Thymus (tissue), 14 donors: ENCODE measurements around the gene ZNF839. TPM values are rescaled to one million over a fixed set of nuclear protein-coding genes. Genes with fewer than 3 reads are reported as not detected.

Experiments
- DNase-seq, 9 donors: peaks; one replicate each; pipeline ENCODE4 v3.0.0-alpha.2; 2013; ENCODE audit warnings: low spot score in 9 of 9, low read depth in 6 of 9, missing footprints in 1 of 9
- H3K27ac ChIP-seq, 2 donors: one replicate each; pipeline ENCODE4 v1.5.1; 2013; ENCODE audit warnings: control low read depth in 1 of 2, low read depth in 1 of 2, low read length in 1 of 2, mild to moderate bottlenecking in 1 of 2, moderate library complexity in 1 of 2
- H3K27me3 ChIP-seq, 2 donors: one replicate each; pipeline ENCODE4 v1.5.1; 2013; ENCODE audit warnings: low read length in 1 of 2; ENCODE audit not compliant: control insufficient read depth in 2 of 2, insufficient read depth in 1 of 2
- H3K36me3 ChIP-seq, 2 donors: one replicate each; pipeline ENCODE4 v1.5.1; 2013; ENCODE audit warnings: low read length in 1 of 2, mild to moderate bottlenecking in 1 of 2, moderate library complexity in 1 of 2; ENCODE audit not compliant: control insufficient read depth in 2 of 2, insufficient read depth in 2 of 2
- H3K4me1 ChIP-seq, 2 donors: one replicate each; pipeline ENCODE4 v1.5.1; 2013; ENCODE audit warnings: low read length in 2 of 2; ENCODE audit not compliant: control insufficient read depth in 2 of 2, insufficient read depth in 2 of 2
- H3K4me3 ChIP-seq, 2 donors: one replicate each; pipeline ENCODE4 v1.5.1; 2013; ENCODE audit warnings: low read length in 2 of 2, control low read depth in 1 of 2, mild to moderate bottlenecking in 1 of 2
- H3K9me3 ChIP-seq, 2 donors: one replicate each; pipeline ENCODE4 v1.5.1; 2013; ENCODE audit warnings: low read length in 1 of 2, mild to moderate bottlenecking in 1 of 2; ENCODE audit not compliant: control insufficient read depth in 2 of 2, insufficient read depth in 1 of 2
- WGBS: extraction: QIAGEN DNeasy Blood & Tissue Kit; methylation state at CpG from one replicate; pipeline ENCODE4 v1.1.7; 2013; 5-methylcytosine and 5-hydroxymethylcytosine counted together
- long read RNA-seq, 10 donors: transcript quantifications; one replicate each; lab custom pipeline, GENCODE V29; 2026
- polyA plus RNA-seq: library from polyadenylated mRNA; stranded (reverse); fragments of 200-250 nt; gene quantifications from one replicate; pipeline ENCODE4 v1.2.3, GENCODE V29; 2013
- total RNA-seq: library from RNA; stranded (reverse); fragments of 120-200 nt; gene quantifications from one replicate; pipeline ENCODE4 v1.2.4, GENCODE V29; 2013
- donor health status: healthy.

Gene ZNF839
- total RNA-seq (8.3 TPM), polyA plus RNA-seq (18.8 TPM)
- long read RNA-seq, donor 1, result 0 reads
- long read RNA-seq, donor 2, result 0 reads
- long read RNA-seq, donor 3, result 0 reads
- long read RNA-seq, donor 4, partial matches to known transcripts, result 0 of 1 reads
- long read RNA-seq, donor 4, other reads (novel, unspliced or antisense), result 0 of 1 reads
- long read RNA-seq, donor 5, result 0 reads
- long read RNA-seq, donor 6, result 0 reads
- long read RNA-seq, donor 7, result 0 reads
- long read RNA-seq, donor 8, result 0 reads
- long read RNA-seq, donor 9, result 0 reads
- long read RNA-seq, donor 10, partial matches to known transcripts, result 0 of 1 reads
- long read RNA-seq, donor 10, other reads (novel, unspliced or antisense), result 0 of 1 reads

DNA sequence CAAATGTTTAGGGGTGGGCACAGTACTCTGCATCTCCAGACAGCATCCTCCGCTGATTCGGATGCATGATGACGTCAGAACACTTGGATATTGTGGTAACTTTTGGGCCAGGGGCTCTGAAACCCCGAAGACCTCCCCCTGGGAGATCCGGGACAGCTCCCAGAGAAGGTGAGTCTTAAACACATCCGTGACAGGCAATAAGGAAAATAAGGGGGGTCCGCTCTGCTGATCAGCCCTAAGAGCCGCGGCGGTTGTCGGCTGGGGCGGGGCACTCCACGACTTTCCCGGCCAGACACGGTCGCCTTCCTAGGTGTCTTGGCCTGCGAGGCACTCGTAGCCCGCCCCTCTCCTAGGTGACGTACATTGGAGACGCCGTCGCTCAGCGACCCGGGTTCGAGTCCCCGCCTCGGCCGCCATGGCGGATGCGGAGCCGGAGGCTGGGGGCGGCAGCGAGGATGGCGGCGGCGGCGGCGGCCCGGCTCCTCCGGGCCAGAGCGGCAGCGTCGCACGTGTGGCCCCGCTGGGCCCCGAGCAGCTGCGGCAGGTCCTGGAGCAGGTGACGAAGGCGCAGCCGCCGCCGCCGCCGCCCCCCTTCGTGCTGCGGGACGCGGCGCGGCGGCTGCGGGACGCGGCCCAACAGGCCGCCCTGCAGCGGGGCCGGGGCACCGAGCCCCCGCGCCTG is at the start of gene ZNF839:
ZNF839 (plus strand) TSS at position 396 of the 682 bp plus-strand sequence; CDS start at position 416, 20 bp downstream.
- peak; percentile 64 to 93 (median 81) for DNase-seq
- Histone ChIP-seq H3K4me3 (peak within 1 kb of the TSS; percentile 78 to 84), H3K27ac (peak within 1 kb of the TSS; percentile 89 to 94), H3K36me3 (no peaks in the 10 kb centered on the region), H3K4me1 (peaks cover 13 to 42% of the 10 kb centered on the region in 2 donors), H3K9me3 (peaks cover 0 to 4% of the 10 kb centered on the region in 2 donors), H3K27me3 (peaks cover 0 to 10% of the 10 kb centered on the region in 2 donors)
- under 1% methylated on average over 71 of the region's 71 CpGs for WGBS

DNA sequence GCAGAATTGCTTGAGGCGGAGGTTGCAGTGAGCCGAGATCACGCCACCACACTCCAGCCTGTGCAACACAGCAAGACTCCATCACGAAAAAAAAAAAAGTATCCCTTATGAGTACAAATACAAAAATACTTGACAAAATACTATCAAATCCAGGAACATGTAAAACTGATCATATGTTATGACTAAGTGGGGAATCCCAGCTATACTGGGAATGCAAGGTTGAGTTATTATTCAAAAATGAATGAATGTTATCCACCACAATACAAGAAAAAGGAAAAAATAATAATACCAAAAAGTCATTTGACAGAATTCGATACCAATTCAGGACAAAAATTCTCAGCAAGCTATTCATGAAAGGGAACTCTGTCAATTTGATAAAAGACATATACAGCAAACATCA is 47.2 kb upstream of the ZNF839 start:
- Histone ChIP-seq H3K4me1 (no peaks in the 10 kb centered on the region), H3K27me3 (no peaks in the 10 kb centered on the region), H3K4me3 (no peak overlapping the region), H3K9me3 (no peaks in the 10 kb centered on the region), H3K36me3 (no peaks in the 10 kb centered on the region), H3K27ac (no peak overlapping the region)
- 97% methylated on average over 5 of the region's 5 CpGs for WGBS
- no peak for DNase-seq

DNA sequence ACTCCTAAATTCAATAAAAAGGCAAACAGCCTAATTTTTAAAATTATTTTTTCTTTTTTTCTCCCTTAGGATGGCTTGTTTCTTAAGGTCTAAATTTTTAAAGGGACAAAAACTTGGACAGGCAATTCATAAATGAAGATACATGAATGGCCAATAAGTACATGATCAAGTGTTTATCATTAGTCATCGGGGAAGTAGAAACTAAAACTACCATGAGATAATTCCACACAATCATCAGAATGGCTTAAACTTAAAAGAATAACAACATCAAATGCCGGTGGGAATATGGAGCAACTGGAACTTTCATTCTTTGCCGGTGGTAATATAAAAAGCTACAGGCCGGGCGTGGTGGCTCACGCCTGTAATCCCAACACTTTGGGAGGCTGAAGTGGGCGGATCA is 43.7 kb upstream of the ZNF839 start:
- no peaks in the 10 kb centered on the region for H3K4me1 ChIP-seq
- no peak overlapping the region for H3K27ac ChIP-seq
- no peaks in the 10 kb centered on the region for H3K36me3 ChIP-seq
- no peaks in the 10 kb centered on the region for H3K27me3 ChIP-seq
- H3K9me3 ChIP-seq, result no peaks in the 10 kb centered on the region
- H3K4me3 ChIP-seq, result no peak overlapping the region
- WGBS, result 99% methylated on average over 7 of the region's 7 CpGs
- DNase-seq, result no peak

DNA sequence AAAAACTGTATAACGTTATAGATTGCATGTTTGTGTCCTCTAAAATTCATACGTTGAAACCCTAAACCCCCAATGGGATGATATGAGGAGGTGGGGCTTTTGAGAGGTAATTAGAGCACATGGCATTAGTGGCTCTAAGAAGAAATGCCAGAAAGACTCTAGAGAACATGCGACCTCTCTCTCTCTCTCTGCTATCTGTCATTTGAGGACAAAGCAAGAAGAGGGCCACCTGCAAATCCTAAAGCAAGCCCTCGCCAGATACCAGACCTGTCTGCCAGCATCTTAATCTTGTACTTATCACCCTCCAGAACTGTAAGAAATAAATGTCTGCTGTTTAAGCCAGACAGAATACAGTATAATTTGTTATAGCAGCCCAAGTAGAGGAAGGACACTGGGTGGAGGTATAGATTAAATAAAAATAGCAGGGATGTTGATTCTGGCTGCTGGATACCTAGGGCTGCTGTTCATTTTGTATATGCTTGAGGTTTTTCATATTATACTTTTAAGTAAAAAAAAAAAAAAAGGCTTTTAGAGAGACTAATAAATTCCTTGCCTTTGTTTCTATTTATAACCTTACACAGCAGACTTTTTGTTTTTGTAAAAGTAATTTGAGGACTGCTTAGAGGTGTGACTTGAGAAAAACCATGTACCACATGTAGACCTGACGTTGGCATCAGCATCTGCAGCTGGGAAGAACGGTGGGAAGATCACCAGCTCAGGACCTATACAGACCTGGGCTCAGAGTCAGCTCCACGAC is 41.5 kb upstream of the ZNF839 start:
- Histone ChIP-seq H3K27ac (no peak overlapping the region), H3K4me3 (no peak overlapping the region), H3K27me3 (no peaks in the 10 kb centered on the region), H3K9me3 (no peaks in the 10 kb centered on the region), H3K4me1 (no peaks in the 10 kb centered on the region), H3K36me3 (no peaks in the 10 kb centered on the region)
- DNase-seq, result no peak
- WGBS, result 92% methylated on average over 7 of the region's 7 CpGs

DNA sequence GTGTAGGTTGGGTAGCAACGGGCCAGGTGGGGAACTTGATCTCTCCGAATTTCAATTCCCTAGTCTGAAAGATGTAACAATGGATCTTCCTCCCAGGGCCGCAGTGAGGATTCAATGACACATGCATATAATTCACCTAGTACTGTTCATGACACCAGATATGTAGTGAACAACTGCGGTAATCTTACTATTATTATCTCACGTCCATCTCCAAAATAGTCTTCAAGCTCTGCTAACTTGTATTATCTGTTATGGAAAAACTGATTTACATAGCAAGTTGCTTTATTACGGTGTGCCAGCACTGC is 41.0 kb upstream of the ZNF839 start:
- Histone ChIP-seq H3K27me3 (no peaks in the 10 kb centered on the region), H3K27ac (no peak overlapping the region), H3K36me3 (no peaks in the 10 kb centered on the region), H3K9me3 (no peaks in the 10 kb centered on the region), H3K4me1 (no peaks in the 10 kb centered on the region), H3K4me3 (no peak overlapping the region)
- WGBS, result 97% methylated on average over 6 of the region's 6 CpGs
- no peak for DNase-seq

DNA sequence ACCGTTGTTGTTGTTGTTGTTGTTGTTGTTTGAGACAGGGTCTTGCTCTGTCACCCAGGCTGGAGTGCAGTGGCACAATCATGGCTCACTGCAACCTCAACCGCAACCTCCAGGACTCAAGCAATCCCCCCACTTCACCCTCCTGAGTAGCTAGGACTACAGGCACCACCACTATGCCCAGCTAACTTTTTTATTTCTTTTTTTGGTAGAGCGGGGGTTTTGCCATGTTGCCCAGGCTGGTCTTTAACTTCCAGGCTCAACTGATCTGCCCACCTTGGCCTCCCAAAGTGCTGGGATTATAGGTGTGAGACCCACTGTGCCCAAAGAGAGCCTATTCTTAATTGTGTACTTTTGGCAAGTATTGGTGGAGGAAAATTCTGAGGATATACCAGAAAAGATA is 40.3 kb upstream of the ZNF839 start:
- no peaks in the 10 kb centered on the region for H3K36me3 ChIP-seq
- H3K27ac ChIP-seq, result no peak overlapping the region
- H3K9me3 ChIP-seq, result no peaks in the 10 kb centered on the region
- no peak for DNase-seq
- H3K4me3 ChIP-seq, result no peak overlapping the region
- 87% methylated on average over 3 of the region's 3 CpGs for WGBS
- no peaks in the 10 kb centered on the region for H3K27me3 ChIP-seq
- H3K4me1 ChIP-seq, result no peaks in the 10 kb centered on the region

DNA sequence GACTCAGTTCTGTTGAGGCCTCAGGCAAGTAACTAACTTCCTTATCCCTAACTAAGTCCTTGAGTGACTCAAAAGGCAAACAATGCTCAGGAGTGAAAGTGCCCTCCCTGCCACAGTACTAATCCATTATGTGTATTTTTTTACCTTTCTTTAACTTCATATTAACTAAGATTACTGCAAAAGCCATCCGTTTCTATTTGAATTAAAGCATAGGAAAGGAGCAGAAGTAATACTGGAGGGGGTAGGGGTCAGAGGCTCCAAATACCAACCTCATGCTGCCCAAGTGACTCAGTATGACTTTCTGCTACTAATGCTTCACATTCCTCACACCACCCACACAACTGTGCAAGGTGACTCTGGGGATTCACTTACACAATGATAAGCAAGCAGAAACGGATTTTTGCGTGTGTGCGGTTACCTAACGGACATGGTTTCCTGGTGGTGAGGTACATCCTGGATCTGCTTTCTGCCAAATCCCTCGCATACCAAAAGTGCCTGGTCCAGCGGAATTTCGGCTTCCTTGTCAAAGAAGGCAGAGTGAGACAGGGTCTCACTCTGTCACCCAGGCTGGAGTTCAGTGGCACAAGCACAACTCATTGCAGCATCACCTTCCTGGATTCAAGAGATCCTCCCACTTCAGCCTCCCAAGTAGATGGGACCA is 39.7 kb upstream of the ZNF839 start:
- Histone ChIP-seq H3K4me3 (no peak overlapping the region), H3K9me3 (no peaks in the 10 kb centered on the region), H3K4me1 (no peaks in the 10 kb centered on the region), H3K27ac (no peak overlapping the region), H3K36me3 (no peaks in the 10 kb centered on the region), H3K27me3 (no peaks in the 10 kb centered on the region)
- 95% methylated on average over 8 of the region's 8 CpGs for WGBS
- no peak for DNase-seq

DNA sequence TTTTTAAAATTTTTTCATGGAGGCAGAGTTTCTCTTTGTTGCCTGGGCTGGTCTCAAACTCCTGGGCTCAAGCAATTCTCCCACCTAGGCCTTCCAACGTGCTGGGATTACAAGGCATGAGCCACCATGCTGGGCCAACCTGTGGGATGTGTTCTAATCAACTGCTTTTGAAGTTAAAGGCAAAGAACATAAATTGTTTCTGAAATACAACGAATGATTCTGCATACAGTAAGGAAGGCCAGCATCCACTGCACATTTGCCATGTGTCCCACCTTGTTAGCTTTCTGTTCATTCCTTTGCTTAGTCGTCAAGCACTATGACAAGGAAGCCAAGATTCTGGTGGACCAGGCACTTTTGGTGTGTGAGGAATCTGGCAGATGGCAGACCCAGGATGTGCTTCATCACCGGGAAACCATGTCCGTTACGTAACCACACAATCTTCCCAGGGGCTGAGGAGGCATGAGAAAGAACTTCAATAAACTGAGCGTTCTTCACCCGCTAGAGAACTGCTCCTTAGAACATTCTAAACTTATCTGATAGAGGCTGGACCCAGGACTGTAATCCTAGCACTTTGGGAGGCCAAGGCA is 39.1 kb upstream of the ZNF839 start:
- Histone ChIP-seq H3K9me3 (no peaks in the 10 kb centered on the region), H3K27ac (no peak overlapping the region), H3K4me3 (no peak overlapping the region), H3K27me3 (no peaks in the 10 kb centered on the region), H3K4me1 (no peaks in the 10 kb centered on the region), H3K36me3 (no peaks in the 10 kb centered on the region)
- 96% methylated on average over 8 of the region's 8 CpGs for WGBS
- DNase-seq, result no peak
